Activated CD8-positive, alpha-beta memory T cell treated with anti-CD3 and anti-CD28 coated beads, Interleukin-2, amount 50 U/mL, for 1 hour (primary cell): Measurements from ENCODE around the gene HNRNPH2.

Experiments used
- DNase-seq: peaks from one replicate; pipeline ENCODE4 v3.0.0-alpha.2; 2020; ENCODE audit errors: extremely low read depth

HNRNPH2 gene

GRCh38 chrX:101462892-101463291 lies 54.9 kb downstream of the HNRNPH2 start:
- no peak for DNase-seq
